Activated T-helper 1 cell treated with anti-CD3 and anti-CD28 coated beads, Interleukin-12 subunit alpha, Interleukin-12 subunit beta, Interleukin-2, Interleukin-4 antibody, amounts not matched to agents 30 ng/mL and 10 ng/mL and 1 ng/mL, durations not matched to agents 14 hours and 24 hours and 36 hours (primary cell): ENCODE measurements around the gene LRMDA. TPM values are rescaled to one million over a fixed set of nuclear protein-coding genes. Genes with fewer than 3 reads are reported as not detected.

Experiments
- DNase-seq: peaks from one replicate; pipeline ENCODE4 v3.0.0; 2021; ENCODE audit warnings: low spot score
- H3K27ac Mint-ChIP-seq: one replicate; pipeline ENCODE4 v1.8.0; 2021; ENCODE audit warnings: mild to moderate bottlenecking, mixed read lengths
- H3K27me3 Mint-ChIP-seq: one replicate; pipeline ENCODE4 v1.8.0; 2022; ENCODE audit warnings: mild to moderate bottlenecking, moderate library complexity, mixed read lengths; ENCODE audit not compliant: insufficient read depth
- H3K36me3 Mint-ChIP-seq: one replicate; pipeline ENCODE4 v1.8.0; 2021; ENCODE audit warnings: low read depth, mixed read lengths
- H3K4me1 Mint-ChIP-seq: one replicate; pipeline ENCODE4 v1.8.0; 2021; ENCODE audit warnings: low read depth, mixed read lengths
- H3K4me3 Mint-ChIP-seq: one replicate; pipeline ENCODE4 v1.8.0; 2021; ENCODE audit warnings: mild to moderate bottlenecking, moderate library complexity, mixed read lengths
- H3K9me3 Mint-ChIP-seq: one replicate; pipeline ENCODE4 v1.8.0; 2021; ENCODE audit warnings: mixed read lengths
- intact Hi-C: fragments of 100-400 bp; cut with micrococcal nuclease; formaldehyde crosslinking; loops from one replicate; pipeline ENCODE4 v1.15.1; 2024
- total RNA-seq: library from RNA; stranded (reverse); gene quantifications from 2 replicates; pipeline ENCODE4 v1.2.3, GENCODE V29; 2022

LRMDA gene
- total RNA-seq, 1 donor from 2014 or later: not detected

DNA sequence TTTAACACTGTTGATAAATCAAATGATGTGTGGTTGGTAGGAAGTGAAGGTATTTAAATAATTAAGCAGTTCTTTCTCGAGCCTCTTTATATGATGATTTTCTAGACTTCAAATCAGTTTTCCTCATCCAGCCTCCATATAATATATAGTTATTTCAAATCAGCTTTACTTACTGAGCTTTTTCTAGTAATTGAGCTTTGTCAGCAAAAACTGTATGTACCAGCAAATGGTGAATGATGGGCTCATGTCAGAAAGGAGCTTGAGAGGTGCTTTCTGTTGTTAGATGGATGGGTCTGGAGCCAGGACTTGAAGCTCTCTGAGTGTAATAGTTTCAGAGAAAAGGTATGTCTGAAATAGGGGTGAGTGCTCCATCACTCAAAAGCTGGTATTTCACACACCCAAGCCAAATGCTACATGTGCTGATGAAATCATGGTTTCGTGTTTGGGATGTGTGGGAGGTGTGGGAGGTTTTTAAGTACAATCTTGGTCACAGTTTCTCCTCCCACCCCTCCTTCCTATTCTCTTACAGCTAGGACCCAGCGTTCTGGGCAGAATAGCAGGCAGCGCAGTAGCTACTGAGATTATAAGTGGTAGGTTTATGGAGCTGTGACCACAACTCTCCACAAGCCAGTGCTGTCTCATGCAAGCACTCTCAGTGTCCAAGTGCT, 55.8 kb downstream of the LRMDA start:
- DNase-seq: no peak
- intact Hi-C loops: no loop called here
- no peaks in the 10 kb centered on the region for H3K27me3 Mint-ChIP-seq
- H3K36me3 Mint-ChIP-seq: no peaks in the 10 kb centered on the region
- no peaks in the 10 kb centered on the region for H3K9me3 Mint-ChIP-seq
- no peaks in the 10 kb centered on the region for H3K4me1 Mint-ChIP-seq
- no peak overlapping the region for H3K27ac Mint-ChIP-seq
- no peak overlapping the region for H3K4me3 Mint-ChIP-seq

DNA sequence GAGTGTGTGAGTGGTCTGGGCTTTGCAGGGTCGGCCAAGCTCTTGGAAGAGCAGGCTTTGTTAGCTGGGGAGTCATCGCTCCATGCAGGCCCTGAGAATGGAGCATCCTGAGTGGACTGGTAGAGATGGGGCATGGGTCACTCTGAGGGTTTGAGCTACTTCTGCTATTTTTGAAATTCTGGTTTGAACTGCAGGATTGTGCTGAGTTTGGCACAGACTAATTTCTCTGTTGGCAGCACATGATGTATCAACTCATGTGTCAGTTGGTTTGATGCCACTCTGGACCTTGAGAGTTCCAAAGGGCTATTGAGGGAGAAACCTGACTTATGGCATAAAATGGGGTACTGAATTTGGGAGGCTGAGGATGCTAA, 56.3 kb downstream of the LRMDA start:
- no peaks in the 10 kb centered on the region for H3K27me3 Mint-ChIP-seq
- H3K27ac Mint-ChIP-seq: no peak overlapping the region
- intact Hi-C loops: no loop called here
- H3K4me1 Mint-ChIP-seq: no peaks in the 10 kb centered on the region
- H3K9me3 Mint-ChIP-seq: no peaks in the 10 kb centered on the region
- H3K36me3 Mint-ChIP-seq: no peaks in the 10 kb centered on the region
- no peak overlapping the region for H3K4me3 Mint-ChIP-seq
- no peak for DNase-seq

DNA sequence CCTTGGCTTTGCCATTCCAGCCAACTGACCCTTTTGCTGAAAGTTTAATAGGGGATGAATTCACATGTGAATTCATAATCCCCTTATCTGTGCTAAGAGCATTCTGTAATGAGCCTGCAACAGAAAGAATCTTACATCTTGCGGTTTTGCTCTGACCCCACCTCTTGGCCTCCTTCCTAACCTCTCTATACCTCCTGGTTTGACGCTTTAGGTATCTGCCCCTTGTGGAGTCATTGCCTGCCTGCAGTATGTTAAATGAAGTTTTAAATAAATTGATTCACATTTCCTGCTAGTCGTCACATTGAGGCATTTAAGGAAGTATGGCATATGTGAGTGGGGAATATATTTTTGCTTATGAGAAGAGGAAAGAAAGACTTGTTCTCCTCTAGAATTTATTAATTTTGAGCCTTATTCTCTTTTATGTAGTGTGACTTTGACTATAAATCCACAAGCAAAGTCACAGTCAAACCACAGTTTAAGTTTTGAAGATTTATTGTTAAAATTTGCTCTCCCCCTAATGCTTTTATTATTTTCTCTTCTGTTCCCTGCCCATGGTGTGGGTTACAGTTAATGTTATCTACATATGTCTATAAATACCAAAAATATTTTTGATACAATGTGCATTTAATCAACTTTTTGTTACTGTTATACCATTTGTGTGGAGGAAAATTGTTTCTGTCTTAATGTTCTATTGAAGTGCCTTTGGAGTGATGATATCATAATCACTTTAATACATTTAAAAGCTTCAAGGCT, 60.9 kb downstream of the LRMDA start:
- H3K36me3 Mint-ChIP-seq: no peaks in the 10 kb centered on the region
- intact Hi-C loops: no loop called here
- H3K9me3 Mint-ChIP-seq: no peaks in the 10 kb centered on the region
- DNase-seq: no peak
- no peak overlapping the region for H3K27ac Mint-ChIP-seq
- no peak overlapping the region for H3K4me3 Mint-ChIP-seq
- no peaks in the 10 kb centered on the region for H3K4me1 Mint-ChIP-seq
- H3K27me3 Mint-ChIP-seq: no peaks in the 10 kb centered on the region

DNA sequence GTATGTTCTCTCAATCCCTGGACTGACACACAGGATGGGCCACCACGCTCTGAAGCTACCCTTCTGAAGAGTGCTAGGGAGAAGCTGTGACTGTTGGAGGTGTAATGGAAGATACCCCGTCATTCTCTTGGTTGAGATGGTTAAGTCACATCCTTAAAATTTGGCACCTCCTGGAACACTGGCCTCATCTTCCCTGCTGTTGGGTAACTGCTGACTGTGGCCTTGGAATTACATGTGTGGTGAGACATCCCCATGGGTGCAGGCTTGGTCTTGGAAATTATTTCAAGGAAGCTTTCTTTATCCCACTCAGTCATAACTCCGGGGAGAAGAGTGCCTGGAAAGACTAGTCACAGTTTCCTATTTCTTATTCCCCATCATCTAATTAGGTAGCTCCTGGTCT, 62.0 kb downstream of the LRMDA start:
- Mint-ChIP-seq H3K36me3 (no peaks in the 10 kb centered on the region), H3K4me3 (no peak overlapping the region), H3K27ac (no peak overlapping the region), H3K4me1 (no peaks in the 10 kb centered on the region), H3K9me3 (no peaks in the 10 kb centered on the region), H3K27me3 (peaks cover 3% of the 10 kb centered on the region)
- no peak for DNase-seq
- intact Hi-C loops: no loop called here

DNA sequence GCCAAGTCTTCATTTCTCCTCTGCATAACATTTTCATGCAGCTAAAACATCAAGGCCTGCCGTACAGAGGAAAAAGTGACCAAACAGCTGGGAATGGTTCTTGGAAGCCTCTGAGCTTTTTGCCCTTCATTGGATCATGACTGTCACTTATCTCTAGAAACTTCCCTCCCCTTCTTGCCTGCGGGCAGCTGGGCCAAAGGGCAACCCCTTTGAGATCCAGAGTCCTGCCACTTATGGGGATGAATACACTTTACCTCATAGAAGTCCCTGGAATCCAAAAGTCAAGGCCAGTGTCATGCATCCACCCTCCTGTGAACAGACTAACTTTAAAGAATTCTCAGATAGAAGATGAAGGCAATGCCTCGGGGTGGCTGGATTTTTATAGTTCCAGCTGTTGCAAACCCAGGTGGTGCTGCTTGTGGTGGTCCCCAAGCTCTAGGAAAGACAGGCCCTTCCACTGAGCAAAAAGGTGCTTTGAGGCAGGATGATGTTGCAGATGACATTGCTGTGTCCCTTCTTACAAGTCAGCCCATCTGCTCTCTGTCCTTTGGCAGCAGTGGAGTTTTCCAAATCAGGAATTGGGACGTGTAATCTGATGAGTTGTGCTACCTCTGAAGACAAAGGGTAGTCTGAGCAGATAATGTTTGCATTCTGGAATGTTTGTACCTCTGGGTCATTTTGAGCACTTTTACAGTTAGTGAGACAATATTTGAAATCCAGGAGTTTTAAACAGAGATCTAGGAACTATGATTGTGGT, 64.2 kb downstream of the LRMDA start:
- no peak overlapping the region for H3K4me3 Mint-ChIP-seq
- intact Hi-C loops: no loop called here
- peaks cover 3% of the 10 kb centered on the region for H3K27me3 Mint-ChIP-seq
- H3K9me3 Mint-ChIP-seq: no peaks in the 10 kb centered on the region
- H3K27ac Mint-ChIP-seq: no peak overlapping the region
- DNase-seq: no peak
- no peaks in the 10 kb centered on the region for H3K4me1 Mint-ChIP-seq
- no peaks in the 10 kb centered on the region for H3K36me3 Mint-ChIP-seq

DNA sequence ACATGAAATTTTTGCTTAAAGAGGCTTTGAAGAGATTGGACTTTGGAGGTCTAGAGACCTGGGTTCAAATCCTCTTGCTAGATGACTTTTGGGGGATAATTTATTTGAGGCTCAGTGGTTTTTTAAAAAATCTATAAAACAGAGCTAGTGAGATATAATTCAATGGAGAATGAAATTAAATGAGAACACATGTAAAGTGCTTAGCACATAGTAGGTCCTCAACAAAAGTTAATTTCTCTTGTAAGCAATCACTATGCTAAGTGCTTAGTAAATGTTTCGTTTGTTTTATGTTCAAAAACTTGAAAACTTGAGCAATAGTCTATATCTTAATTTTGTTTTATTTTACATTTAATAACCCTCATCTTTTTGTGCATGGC, 64.8 kb downstream of the LRMDA start:
- no peaks in the 10 kb centered on the region for H3K9me3 Mint-ChIP-seq
- no peaks in the 10 kb centered on the region for H3K4me1 Mint-ChIP-seq
- H3K36me3 Mint-ChIP-seq: no peaks in the 10 kb centered on the region
- DNase-seq: no peak
- no peak overlapping the region for H3K27ac Mint-ChIP-seq
- peaks cover 3% of the 10 kb centered on the region for H3K27me3 Mint-ChIP-seq
- intact Hi-C loops: no loop called here
- H3K4me3 Mint-ChIP-seq: no peak overlapping the region

DNA sequence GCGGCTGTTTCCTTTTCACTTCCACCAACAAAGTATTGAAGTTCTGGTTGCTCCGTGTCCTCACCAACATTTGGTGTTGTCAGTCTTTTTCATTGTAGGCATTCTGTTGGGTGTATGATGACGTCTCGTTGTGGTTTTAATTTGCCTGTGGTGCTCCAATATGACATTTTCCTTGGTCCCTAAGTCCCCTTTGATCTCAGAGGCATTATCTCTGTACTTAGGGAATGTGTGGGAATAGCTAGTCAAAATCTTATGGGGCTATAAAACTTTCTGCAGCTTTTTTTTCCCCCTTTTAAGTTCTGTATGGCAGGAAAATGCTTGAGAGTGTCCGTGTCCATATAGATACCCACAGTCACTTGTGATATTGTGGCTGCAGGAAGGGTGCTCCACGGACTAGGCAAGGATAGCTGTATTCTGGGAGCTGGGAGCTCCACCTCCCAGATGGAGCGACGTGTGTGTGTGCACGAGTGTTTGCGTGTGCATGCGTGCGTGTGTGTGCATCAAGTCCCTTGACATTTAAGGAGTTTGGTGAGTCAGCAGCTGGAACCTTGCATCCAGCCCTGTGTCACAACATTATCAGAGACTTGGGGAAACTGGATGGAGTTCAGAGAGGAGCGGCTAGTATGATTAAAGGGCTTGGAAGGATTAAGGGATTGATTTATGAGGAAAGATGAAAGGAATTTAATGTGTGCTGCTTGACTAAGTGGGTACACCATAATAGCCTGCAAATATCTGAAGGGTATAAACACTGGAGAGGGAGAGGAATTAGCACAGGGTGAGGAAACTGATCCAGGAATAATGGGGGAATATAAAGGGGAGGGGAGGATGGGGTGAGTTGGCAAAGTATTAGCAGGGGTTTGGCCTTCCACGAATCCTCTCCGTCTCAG, 66.8 kb downstream of the LRMDA start:
- H3K27ac Mint-ChIP-seq: no peak overlapping the region
- H3K27me3 Mint-ChIP-seq: peaks cover 3% of the 10 kb centered on the region
- intact Hi-C loops: no loop called here
- no peak overlapping the region for H3K4me3 Mint-ChIP-seq
- H3K4me1 Mint-ChIP-seq: no peaks in the 10 kb centered on the region
- H3K36me3 Mint-ChIP-seq: no peaks in the 10 kb centered on the region
- no peak for DNase-seq
- no peaks in the 10 kb centered on the region for H3K9me3 Mint-ChIP-seq

DNA sequence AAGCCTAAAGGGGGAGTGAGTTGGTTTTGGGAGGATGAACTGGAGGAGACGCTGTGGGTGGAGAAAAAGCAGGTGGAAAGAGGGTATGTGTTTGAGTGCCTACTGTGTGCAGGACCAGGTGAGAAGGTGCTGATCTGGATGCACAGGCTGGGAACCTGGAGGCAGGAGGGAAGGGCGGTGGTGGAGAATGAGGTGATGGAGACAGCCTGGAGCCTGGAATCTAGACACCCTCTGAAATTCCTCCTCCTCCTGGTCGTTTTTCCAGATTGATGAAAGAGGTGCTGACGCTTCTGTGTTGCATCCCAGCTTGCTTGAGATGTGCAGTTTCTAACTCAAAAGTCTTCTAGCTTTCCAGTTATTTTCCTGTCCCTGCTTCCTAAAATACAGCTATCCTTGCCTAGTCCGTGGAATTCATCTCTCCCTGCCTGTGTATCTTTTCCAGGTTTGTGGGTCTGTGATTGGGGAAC, 67.5 kb downstream of the LRMDA start:
- Mint-ChIP-seq H3K4me3 (no peak overlapping the region), H3K27me3 (peaks cover 3% of the 10 kb centered on the region), H3K4me1 (no peaks in the 10 kb centered on the region), H3K27ac (no peak overlapping the region), H3K36me3 (no peaks in the 10 kb centered on the region), H3K9me3 (no peaks in the 10 kb centered on the region)
- intact Hi-C loops: no loop called here
- DNase-seq: no peak

DNA sequence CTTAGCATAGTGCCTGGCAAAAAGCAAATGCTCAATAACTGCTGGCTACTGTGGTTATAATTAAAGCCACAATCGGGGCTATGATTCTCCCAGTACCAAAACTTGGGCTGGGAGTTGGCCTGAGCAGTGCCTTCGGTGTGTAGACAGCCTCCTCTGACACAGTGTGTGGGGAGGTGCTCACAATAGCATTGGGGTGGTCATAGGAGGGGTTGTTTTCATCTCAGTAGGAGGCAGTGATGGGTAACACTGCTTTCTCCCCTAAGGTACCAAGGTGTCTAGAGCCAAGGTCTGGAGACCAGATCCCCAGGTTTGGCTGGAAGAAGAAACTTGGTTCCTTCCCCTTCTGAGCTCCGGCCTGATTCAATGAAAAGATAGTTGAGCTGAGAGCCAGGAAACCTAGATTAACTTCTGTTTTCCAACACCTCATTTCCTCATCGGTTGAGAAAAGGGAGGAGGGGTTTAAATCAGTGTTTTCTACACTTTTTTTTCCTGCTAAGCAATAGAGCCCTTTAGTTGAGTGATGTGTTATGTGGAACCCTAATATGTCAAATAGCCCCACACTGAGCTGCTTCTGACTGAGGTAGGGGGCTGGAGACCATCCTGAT, 68.2 kb downstream of the LRMDA start:
- no peaks in the 10 kb centered on the region for H3K36me3 Mint-ChIP-seq
- H3K4me3 Mint-ChIP-seq: no peak overlapping the region
- no peak overlapping the region for H3K27ac Mint-ChIP-seq
- no peak for DNase-seq
- H3K27me3 Mint-ChIP-seq: peaks cover 3% of the 10 kb centered on the region
- intact Hi-C loops: no loop called here
- no peaks in the 10 kb centered on the region for H3K4me1 Mint-ChIP-seq
- no peaks in the 10 kb centered on the region for H3K9me3 Mint-ChIP-seq

DNA sequence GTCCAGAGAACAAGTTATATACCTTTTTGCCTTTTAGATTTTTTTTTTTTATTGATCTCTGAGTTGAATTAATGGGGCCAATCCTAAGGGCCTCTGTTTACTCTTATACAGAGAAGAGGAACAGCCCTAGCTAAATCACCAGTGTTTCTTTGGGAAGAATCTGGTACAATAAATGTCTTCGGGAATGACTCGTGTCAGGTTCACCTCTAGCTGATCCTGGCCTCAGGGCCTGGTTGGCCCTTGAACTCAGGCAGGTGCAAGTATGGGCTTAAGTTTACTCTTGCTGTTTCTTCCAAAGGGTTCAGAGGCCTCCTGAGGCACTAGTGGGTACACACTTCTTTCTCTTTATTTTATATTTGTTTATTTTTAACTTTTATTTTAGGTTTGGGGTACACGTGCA, 71.0 kb downstream of the LRMDA start:
- DNase-seq: no peak
- Mint-ChIP-seq H3K36me3 (no peaks in the 10 kb centered on the region), H3K9me3 (no peaks in the 10 kb centered on the region), H3K4me1 (no peaks in the 10 kb centered on the region), H3K4me3 (no peak overlapping the region), H3K27me3 (peaks cover 3% of the 10 kb centered on the region), H3K27ac (no peak overlapping the region)
- intact Hi-C loops: no loop called here

DNA sequence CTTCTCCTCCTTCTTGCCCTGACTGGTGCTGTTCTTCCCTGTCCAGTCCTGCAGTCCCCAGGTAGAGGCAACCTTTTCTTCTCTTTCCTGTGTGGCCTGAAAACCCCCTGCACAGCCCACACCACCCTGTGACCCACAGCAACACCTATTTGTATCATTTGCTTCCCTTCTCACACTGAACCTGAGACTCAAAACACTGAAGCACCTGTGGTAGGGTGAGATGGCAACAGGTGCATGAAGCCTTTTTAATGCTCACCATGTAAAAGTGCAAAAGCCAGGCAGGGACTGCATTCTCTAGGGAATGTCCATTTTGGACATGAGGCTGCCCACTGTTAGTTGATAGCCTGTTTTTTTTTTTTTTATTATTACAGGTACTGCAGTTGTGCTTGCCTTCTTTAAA, 71.4 kb downstream of the LRMDA start:
- Mint-ChIP-seq H3K36me3 (no peaks in the 10 kb centered on the region), H3K4me3 (no peak overlapping the region), H3K27ac (no peak overlapping the region), H3K9me3 (no peaks in the 10 kb centered on the region), H3K27me3 (peaks cover 3% of the 10 kb centered on the region), H3K4me1 (no peaks in the 10 kb centered on the region)
- no peak for DNase-seq
- intact Hi-C loops: no loop called here

DNA sequence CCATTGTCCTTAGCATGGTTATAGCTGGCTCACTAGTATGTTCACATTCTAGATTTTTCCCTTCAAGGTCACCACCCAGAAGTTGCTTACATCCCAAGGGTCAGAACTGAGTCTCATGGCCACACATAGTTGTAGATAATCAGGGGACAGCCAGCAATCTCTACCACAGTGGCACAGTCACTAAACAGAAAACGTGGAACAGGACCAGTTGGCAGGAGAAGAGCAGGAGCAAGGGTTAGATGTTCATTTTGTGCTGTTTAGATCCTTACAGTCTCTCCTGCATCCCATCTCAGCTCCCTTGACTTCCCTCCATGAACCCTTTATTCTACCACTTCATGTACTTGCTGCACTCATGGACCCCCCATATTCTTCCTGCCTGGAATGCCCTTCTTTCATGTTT, 73.9 kb downstream of the LRMDA start:
- H3K27ac Mint-ChIP-seq: no peak overlapping the region
- H3K4me1 Mint-ChIP-seq: peaks cover 4% of the 10 kb centered on the region
- H3K27me3 Mint-ChIP-seq: no peaks in the 10 kb centered on the region
- no peaks in the 10 kb centered on the region for H3K9me3 Mint-ChIP-seq
- no peaks in the 10 kb centered on the region for H3K36me3 Mint-ChIP-seq
- H3K4me3 Mint-ChIP-seq: no peak overlapping the region
- intact Hi-C loops: no loop called here
- DNase-seq: no peak
